IPS-NIHi7 (cell line): ENCODE measurements around the gene INTS1.

ENCODE experiments used
- DNase-seq: peaks from one replicate; pipeline ENCODE4 v3.0.0; 2012; ENCODE audit warnings: mixed read lengths; ENCODE audit errors: extremely low spot score

Gene INTS1

DNA sequence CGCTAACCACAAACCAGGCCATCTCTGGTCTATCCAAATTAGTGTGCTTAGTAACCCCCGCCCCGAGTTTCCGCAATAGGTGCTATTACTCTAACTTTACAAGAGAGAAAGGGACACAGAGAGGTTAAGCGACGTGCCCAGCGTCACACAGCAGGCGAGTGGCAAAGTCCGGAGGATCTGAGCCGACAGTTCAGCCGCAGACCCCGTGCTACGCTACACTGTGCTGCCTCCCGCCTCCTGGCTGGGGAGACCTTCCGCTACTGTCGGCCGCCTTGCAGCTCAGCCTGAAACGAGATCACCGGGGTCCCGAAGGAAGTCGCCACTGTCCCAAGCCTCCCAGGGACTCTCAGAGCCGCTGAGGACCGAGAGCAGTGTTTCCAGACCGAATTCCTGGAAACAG is 799 bp downstream of the INTS1 start:
- no peak for DNase-seq

GRCh38 chr7:1502845-1503244 is 1.3 kb downstream of the INTS1 start:
- DNase-seq, result no peak

DNA sequence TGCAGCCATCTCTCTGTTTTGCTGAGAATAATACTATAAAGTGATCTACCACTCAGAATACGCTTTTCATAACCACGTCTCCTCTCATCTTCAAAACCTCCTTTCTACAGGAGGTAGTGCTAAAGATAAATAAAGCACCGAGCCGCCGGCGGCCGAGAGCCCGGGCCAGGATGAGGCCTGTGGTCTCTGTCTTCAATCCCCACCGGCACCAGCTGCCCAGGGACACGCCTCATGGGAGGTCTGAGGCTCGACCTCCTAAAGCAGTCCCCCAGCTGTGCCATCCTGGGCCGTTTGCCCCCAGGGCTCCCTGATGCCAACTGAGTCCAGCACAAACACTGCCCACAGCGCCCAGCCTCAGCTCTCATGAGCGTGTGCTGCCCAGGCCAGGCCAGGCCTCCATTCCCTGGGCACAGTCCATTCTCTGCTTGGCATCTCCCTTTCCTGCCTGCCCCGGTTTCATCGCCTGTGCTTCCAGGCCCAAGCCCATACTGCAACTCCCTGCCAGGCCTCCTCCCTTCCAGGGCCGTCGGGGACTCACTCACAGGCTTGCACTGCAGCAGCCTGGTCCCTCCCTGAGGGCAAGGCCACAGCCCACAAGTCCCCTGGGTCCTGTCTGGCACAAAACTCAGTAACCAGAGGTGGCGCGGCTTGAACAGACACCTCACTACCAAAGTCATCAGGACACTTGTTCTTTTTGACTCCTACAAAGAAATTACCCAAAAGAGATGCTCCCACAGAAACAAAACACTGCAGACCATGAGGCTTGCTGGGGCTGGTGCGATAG is 2.5 kb downstream of the INTS1 start:
- DNase-seq, result no peak

- DNase-seq, result no peak
Observed at GRCh38 chr7:1500064-1500807, 4.0 kb downstream of the INTS1 start.

GRCh38 chr7:1499367-1500029 is 4.7 kb downstream of the INTS1 start:
- DNase-seq, result no peak

DNA sequence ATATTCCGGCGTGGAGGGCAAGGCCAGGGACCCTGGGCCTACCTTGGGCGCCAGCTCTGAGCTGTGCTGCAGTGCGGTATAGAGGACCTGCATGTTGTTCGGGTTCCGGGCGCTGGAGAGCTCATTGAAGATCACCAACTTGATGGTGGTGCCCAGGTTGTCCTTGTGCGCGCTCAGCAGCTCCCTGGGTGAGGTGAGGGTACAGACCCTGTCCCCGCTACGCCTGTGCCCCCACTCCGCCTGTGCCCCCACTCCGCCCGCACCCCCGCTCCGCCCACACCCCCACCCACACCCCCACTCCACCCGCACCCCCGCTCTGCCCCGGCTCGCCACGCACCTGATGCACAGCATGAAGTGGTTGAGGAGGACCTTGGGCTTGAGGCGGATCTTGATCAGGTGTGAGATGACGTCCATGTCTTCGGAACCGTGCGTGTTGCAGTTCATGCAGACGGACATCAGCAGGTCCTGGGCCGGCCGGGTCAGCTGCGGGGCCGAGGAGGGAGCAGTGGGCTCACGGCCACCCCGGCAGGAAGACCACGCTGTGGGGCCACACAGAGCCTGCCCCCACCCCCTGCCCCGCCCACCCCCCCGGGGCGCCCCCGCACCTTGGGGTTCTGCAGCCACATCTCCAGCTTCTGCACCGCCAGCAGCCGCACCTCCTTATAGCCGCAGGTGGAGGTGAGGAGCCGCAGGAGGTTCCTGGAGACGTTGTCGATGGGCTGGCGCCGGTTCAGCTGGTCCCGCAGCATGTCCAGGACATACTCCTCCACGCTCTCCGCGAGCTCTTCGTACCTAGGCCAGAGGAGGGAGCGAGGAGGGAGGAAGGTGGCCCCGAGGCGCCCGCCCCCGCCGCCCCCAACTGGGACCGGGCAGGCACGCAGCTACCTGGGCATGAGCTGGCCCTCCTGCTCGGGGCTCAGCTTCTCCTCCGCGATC is 5.6 kb downstream of the INTS1 start:
- DNase-seq, result no peak

DNA sequence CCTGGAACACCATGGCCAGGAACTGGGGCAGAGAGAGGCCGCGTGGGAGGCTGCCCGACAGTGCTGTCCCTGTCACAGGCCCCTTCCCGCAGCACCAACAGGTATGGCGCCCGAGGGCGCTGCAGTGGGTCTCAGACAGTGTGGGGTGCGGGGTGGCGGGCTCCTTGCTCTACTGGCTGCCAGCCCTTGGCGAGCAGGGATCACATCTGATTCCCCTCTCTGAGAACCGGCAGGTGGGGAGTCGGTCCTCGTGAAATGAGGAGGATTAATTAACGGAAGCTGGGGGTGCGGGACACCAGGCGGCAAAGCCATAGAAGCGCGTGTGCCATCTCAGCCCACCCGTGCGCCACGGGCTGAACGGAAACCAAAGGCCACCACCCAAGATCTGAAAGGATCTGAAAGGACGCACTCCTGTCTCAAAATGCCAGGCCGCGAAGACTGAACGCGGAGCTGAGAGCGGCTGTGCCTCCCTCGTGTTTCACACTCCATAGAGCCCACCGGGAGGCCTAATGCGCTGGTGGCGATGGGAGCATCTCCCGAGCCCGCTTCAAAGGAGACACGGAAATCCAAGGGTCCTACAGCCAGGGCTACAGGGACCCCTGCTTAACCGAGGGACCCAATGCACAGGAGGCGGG is 6.8 kb downstream of the INTS1 start:
- DNase-seq, result no peak

GRCh38 chr7:1496531-1497292 is 7.5 kb downstream of the INTS1 start:
- DNase-seq, result no peak

DNA sequence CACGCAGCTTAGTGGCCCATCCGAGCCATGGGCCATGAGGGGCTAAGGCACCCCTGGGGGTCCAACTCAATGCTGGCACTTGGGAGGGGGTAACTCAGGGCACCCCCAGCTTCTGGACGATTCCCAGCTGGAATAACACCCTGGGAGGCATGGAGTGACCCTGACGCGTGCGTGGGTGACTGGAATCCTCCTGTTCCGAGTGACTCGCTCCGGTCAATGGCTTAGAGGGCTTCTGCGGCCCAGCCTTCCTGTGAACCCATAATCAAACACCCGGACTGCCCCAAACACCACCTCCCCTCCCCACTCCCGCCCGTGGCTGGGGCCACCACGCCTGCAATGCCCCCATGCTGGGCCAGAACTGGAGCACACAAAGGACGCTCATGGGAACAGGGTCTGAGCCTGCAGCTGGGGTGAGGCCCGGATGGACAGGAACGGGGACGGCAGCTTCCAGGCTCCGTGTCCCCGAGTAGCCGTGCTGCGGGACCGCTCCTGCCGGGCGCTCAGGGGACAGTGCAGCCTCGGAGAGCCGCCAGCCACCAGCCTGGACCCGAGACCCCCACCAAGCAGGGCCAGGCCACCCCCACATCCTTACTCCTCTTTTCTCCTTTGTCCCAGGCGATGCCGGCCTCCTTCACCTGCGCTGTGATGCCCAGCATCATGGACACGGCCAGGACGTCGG is 8.5 kb downstream of the INTS1 start:
- DNase-seq, result no peak

- no peak for DNase-seq
Observed at GRCh38 chr7:1494866-1495563, 9.2 kb downstream of the INTS1 start.

- no peak for DNase-seq
Observed at GRCh38 chr7:1494447-1494846, 9.7 kb downstream of the INTS1 start.

GRCh38 chr7:1493571-1493970 is 10.6 kb downstream of the INTS1 start:
- no peak for DNase-seq

- DNase-seq, result no peak
Observed at GRCh38 chr7:1493129-1493528, 11.1 kb downstream of the INTS1 start.

- DNase-seq, result no peak
Observed at GRCh38 chr7:1492640-1493039, 11.5 kb downstream of the INTS1 start.

- no peak for DNase-seq
Observed at GRCh38 chr7:1492221-1492620, 12.0 kb downstream of the INTS1 start.

DNA sequence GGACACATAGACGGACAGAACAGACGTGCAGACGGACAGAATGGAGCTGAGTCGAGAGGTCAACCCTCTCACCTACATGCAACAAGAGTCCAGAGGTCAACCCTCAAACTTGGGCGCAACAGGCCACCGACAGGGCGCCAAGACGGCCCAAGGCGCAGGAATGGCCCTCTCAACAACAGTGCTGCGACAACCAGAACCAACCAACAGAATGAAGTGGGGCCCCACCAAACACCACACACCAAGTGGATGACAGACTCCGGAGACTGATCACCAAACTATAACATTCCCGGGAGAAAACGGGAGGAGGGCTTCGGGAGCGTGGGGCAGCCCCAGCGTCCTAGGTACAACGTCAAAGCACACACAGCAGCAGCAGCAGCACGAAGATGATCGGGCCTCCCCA is 13.4 kb downstream of the INTS1 start:
- DNase-seq, result no peak

DNA sequence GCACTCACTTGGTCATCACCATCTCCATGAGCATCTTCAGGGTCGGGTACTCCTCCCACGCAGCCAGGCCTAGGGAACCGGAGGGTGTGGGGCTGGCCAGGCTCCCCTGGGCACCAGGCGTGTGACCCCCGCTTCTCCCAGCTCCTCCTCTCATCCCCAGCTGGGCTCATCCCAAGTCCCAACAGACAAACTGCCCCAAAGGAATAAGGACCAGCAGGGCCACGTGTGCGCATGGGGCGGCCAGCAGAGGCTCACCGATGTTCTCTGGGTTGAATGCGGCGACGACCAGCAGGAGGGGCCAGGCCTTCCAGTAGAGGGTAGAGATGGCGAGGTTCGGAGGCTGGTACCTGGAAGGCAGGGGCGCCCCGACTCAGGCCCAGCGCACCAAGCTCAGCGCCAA is 14.9 kb downstream of the INTS1 start:
- no peak for DNase-seq

DNA sequence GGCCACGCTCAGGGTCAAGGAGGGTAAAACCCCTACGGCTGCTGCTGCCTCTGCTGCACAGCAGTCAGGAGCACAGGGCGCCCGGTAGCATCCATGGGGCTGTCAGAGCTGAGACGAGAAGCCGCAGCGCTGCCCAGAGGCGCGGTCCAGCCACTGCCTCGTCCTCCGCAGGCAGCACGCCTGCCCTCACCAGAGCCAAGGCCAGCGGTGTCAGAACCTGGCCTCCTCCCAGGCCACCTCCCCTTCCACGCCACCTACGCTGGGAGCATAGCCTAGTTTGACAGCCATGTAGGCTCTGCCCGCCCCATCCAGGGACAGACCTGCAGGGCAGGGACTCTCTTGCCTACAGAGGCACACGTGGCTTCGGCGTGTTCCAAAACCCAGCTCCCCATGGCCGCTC is 16.2 kb downstream of the INTS1 start:
- no peak for DNase-seq

- DNase-seq, result no peak
Observed at GRCh38 chr7:1487466-1487865, 16.7 kb downstream of the INTS1 start.
